KMS-11 (cell line): ENCODE data around the gene NFKBIZ.
A peak's percentile ranks its signal among the peaks of the same experiment; 100 is the strongest.

Source experiments
- H2AFZ ChIP-seq: fragments of 200-600 bp; sonication (generic); 2 replicates; pipeline ENCODE4 v1.6.1; 2016; ENCODE audit warnings: antibody characterized with exemption, mixed run types, low read depth
- H3K27ac ChIP-seq: fragments of 200-600 bp; sonication (generic); 2 replicates; pipeline ENCODE4 v1.6.1; 2016; ENCODE audit warnings: mild to moderate bottlenecking, mixed run types
- H3K27me3 ChIP-seq: fragments of 200-600 bp; sonication (generic); 2 replicates; pipeline ENCODE4 v1.6.1; 2017; ENCODE audit warnings: mild to moderate bottlenecking, low read depth, mixed run types, moderate library complexity; ENCODE audit not compliant: insufficient read depth
- H3K36me3 ChIP-seq: fragments of 200-600 bp; sonication (generic); 2 replicates; pipeline ENCODE4 v1.6.1; 2017; ENCODE audit warnings: mild to moderate bottlenecking, mixed run types; ENCODE audit not compliant: insufficient read depth
- H3K4me1 ChIP-seq: fragments of 200-600 bp; sonication (generic); 2 replicates; pipeline ENCODE4 v1.6.1; 2016; ENCODE audit warnings: mild to moderate bottlenecking, low read depth, mixed run types; ENCODE audit not compliant: poor library complexity, severe bottlenecking
- H3K4me2 ChIP-seq: fragments of 200-600 bp; sonication (generic); 2 replicates; pipeline ENCODE4 v1.7.0; 2016; ENCODE audit warnings: mild to moderate bottlenecking, mixed run types
- H3K4me3 ChIP-seq: fragments of 200-600 bp; sonication (generic); IDR thresholded peaks from 2 replicates; pipeline ENCODE4 v1.6.1; 2017; ENCODE audit warnings: low read depth, low read length, mixed read lengths; ENCODE audit not compliant: insufficient read depth
- H3K79me2 ChIP-seq: fragments of 200-600 bp; sonication (generic); 2 replicates; pipeline ENCODE4 v1.6.1; 2016; ENCODE audit warnings: low read depth, mixed run types; ENCODE audit not compliant: insufficient read depth
- H3K9ac ChIP-seq: fragments of 200-600 bp; sonication (generic); 2 replicates; pipeline ENCODE4 v1.6.1; 2016; ENCODE audit warnings: mild to moderate bottlenecking, mixed run types
- H4K20me1 ChIP-seq: fragments of 200-600 bp; sonication (generic); 2 replicates; pipeline ENCODE4 v1.6.1; 2016; ENCODE audit warnings: mild to moderate bottlenecking, mixed run types; ENCODE audit not compliant: insufficient read depth
- TF ChIP-seq, protein P1 (sequence below): fragments of 200-600 bp; sonication (generic); conservative IDR thresholded peaks from 2 replicates; pipeline ENCODE4 v1.6.1; 2017; ENCODE audit warnings: low read depth, mild to moderate bottlenecking, antibody characterized with exemption, low read length, moderate library complexity, mixed read lengths

The NFKBIZ gene

DNA sequence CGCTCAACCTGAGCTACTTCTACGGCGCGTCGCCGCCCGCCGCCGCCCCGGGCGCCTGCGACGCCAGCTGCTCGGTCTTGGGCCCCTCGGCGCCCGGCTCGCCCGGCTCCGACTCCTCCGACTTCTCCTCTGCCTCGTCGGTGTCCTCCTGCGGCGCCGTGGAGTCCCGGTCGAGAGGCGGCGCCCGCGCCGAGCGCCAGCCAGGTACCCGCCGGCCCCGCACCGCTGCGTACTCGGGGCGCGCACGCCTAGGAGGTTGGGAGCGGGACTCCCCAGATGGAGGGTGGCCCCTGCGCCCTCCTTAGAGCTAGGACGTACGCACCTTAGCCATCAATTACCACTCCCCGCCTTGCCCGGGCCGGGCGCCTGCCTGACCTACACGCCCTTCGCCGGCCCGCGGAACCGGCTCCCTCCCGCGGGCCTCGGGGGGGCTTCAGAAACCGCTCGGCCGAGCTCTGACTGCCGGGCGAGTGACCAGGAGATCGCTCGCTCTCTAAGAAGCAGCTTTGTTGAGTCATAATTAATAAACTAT, 466 bp downstream of the NFKBIZ start:
- Histone ChIP-seq H3K27me3 (no peaks in the 10 kb centered on the region), H3K4me2 (peak overlapping the region; percentile 63), H3K79me2 (peaks cover 21% of the 10 kb centered on the region; the same call in 1 of the 2 replicates), H2AFZ (peak overlapping the region; percentile 34), H3K27ac (peak overlapping the region; percentile 72), H3K4me1 (peaks cover 35% of the 10 kb centered on the region), H3K36me3 (peaks cover 8% of the 10 kb centered on the region; the same call in 1 of the 2 replicates), H4K20me1 (no peaks in the 10 kb centered on the region), H3K4me3 (peak overlapping the region; percentile 95), H3K9ac (peak overlapping the region; percentile 82)
- TF ChIP-seq, protein P1, sequence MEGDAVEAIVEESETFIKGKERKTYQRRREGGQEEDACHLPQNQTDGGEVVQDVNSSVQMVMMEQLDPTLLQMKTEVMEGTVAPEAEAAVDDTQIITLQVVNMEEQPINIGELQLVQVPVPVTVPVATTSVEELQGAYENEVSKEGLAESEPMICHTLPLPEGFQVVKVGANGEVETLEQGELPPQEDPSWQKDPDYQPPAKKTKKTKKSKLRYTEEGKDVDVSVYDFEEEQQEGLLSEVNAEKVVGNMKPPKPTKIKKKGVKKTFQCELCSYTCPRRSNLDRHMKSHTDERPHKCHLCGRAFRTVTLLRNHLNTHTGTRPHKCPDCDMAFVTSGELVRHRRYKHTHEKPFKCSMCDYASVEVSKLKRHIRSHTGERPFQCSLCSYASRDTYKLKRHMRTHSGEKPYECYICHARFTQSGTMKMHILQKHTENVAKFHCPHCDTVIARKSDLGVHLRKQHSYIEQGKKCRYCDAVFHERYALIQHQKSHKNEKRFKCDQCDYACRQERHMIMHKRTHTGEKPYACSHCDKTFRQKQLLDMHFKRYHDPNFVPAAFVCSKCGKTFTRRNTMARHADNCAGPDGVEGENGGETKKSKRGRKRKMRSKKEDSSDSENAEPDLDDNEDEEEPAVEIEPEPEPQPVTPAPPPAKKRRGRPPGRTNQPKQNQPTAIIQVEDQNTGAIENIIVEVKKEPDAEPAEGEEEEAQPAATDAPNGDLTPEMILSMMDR, result no peak

DNA sequence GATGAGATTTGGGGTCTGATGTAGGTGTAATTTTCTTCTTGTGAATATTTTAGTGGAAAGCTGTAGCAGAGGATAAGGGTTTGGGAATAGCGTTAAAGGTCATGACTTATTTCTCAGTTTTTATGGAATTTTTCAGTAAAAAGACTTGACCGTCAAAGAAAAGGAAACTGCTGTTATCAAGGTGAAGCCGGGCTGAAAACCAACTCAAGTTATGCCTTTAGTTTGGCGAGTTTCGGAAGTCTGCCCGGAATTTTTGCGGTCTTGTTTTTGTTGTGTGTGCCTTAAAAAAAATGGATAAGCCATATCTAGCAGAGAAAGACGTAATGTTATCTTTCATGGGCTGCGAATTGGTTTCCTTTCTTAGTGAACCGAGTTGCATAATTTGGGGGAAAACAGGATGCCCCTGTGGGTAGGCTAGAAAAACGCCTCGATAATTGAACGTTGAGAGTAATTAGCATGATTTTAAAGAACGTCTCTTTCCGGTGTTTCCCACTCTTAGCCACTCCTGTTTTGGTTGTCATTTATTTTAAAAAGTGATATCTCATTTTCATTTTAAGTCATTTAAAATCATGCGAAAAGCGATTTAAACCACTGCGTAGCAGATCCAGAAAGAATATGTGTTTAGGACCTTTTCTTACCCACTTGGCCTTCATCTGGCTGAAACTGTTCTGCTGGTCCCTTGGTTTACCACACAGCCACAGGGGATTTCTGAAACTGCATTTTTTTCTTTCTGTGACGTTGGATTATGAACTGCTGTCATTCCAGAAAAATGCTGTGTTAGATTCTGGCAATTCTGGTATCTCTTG, 1.1 kb downstream of the NFKBIZ start:
- Histone ChIP-seq H3K27me3 (no peaks in the 10 kb centered on the region), H3K9ac (peak overlapping the region; percentile 82), H2AFZ (peak overlapping the region; percentile 34), H3K36me3 (peaks cover 8% of the 10 kb centered on the region; the same call in 1 of the 2 replicates), H3K27ac (peak overlapping the region; percentile 72), H3K4me2 (peak overlapping the region; percentile 63), H3K79me2 (peaks cover 21% of the 10 kb centered on the region; the same call in 1 of the 2 replicates), H3K4me1 (peaks cover 36% of the 10 kb centered on the region), H3K4me3 (peak overlapping the region; percentile 95), H4K20me1 (no peaks in the 10 kb centered on the region)
- TF ChIP-seq, protein P1, result 0 out of 2 replicates have a peak, but pooled peaks have one; percentile 13

DNA sequence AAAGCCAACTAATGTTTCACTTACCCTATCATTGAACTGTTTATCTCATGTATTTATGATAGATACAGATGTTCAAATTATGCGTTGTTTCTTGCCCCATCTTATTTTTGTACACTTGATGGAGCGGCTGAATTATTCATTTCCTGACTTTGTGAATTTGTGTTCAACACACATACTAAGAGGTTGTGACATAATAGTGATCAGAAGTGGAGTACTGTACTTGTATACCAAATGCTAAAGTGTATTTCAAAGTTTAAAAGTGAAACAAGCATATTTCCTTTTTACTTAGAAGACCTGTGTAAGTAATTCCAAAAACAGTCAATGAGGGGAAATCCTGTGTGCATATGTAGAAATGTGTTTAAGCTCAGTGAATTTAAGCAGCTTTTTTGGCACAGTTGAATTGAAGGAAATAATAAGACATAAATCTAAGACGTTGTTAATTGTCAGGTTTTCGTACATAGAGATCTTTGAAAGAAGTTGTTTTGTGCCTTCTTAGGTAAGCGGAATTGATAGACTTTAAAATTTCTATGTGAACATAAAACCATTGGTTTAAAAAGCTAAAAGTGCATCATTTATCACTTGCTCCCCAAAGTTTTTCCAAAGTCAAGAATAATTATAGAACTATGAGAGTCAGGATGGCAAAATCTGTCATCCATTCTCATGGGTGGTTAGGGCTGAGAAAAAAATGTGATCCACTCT, 1.9 kb downstream of the NFKBIZ start:
- Histone ChIP-seq H3K27ac (peak overlapping the region; percentile 72; the same call in 1 of the 2 replicates), H3K27me3 (no peaks in the 10 kb centered on the region), H3K9ac (no peak overlapping the region; the same call in 1 of the 2 replicates), H3K4me1 (peaks cover 36% of the 10 kb centered on the region), H4K20me1 (no peaks in the 10 kb centered on the region), H3K4me2 (peak overlapping the region; percentile 63), H3K36me3 (peaks cover 8% of the 10 kb centered on the region; the same call in 1 of the 2 replicates), H2AFZ (no peak overlapping the region), H3K79me2 (peaks cover 21% of the 10 kb centered on the region; the same call in 1 of the 2 replicates), H3K4me3 (no peak overlapping the region)
- TF ChIP-seq, protein P1, result no peak

DNA sequence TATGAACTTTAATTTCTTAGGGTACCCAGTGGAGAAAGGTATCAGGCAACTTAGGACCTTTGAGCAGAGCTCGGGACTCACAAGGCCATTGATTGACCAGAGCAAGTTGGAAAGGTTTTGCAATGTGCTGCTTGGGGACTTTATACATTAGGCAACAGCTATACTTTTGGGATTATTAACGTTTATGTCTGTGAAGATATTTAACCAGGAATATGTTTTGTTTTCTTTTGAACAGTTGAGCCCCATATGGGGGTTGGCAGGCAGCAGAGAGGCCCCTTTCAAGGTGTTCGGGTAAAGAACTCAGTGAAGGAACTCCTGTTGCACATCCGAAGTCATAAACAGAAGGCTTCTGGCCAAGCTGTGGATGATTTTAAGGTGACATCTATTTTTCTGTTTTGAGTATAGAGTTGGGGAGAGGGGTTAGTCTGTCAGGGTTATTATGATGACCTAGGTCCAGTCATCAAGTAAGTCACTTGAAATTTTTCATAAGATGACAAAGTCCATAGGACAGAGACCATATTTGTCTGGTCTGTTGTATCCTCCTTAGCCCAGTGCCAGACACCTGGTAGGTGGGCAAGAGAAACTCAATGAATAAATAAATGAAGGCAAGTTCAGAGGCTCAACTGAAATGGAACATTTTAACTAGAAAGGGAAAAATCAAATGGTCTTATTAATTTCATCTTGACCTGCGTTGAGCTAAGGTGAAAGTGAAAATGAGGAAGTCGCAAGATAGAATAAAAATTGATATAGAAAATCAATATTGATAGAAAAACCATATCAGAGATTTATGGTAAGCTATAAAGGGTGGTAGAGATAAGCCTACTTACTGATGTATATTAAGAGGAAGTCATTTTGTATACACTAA, 2.8 kb downstream of the NFKBIZ start:
- no peaks in the 10 kb centered on the region for H3K27me3 ChIP-seq
- no peaks in the 10 kb centered on the region for H4K20me1 ChIP-seq
- H3K27ac ChIP-seq, result no peak overlapping the region
- TF ChIP-seq, protein P1, result no peak
- H3K9ac ChIP-seq, result no peak overlapping the region
- H3K4me1 ChIP-seq, result peaks cover 36% of the 10 kb centered on the region
- H3K4me2 ChIP-seq, result peak overlapping the region; percentile 63
- H3K4me3 ChIP-seq, result no peak overlapping the region
- H3K79me2 ChIP-seq, result peaks cover 21% of the 10 kb centered on the region; the same call in 1 of the 2 replicates
- no peak overlapping the region for H2AFZ ChIP-seq
- peaks cover 8% of the 10 kb centered on the region; the same call in 1 of the 2 replicates for H3K36me3 ChIP-seq
